Ascending aorta (tissue), 2 donors: ENCODE measurements around the gene CLEC4D. TPM values are rescaled to one million over a fixed set of nuclear protein-coding genes. Genes with fewer than 3 reads are reported as not detected.

Experiments used
- DNase-seq, 2 donors: peaks; one replicate each; pipeline ENCODE4 v3.0.0-alpha.2; 2019; ENCODE audit warnings: low spot score in 2 of 2
- H3K27ac ChIP-seq, 2 donors: fragments of 200-600 bp; sonication (generic); one replicate each; pipeline ENCODE4 v1.5.1; 2016 to 2017; ENCODE audit warnings: mild to moderate bottlenecking in 1 of 2
- H3K27me3 ChIP-seq: fragments of 200-600 bp; sonication (generic); one replicate; pipeline ENCODE4 v1.5.1; 2017
- H3K36me3 ChIP-seq, 2 donors: fragments of 200-600 bp; sonication (generic); one replicate each; pipeline ENCODE4 v1.5.1; 2016
- H3K4me1 ChIP-seq, 2 donors: fragments of 200-600 bp; sonication (generic); one replicate each; pipeline ENCODE4 v1.5.1; 2016 to 2017; ENCODE audit warnings: mild to moderate bottlenecking in 1 of 2
- H3K4me3 ChIP-seq, 2 donors: fragments of 200-600 bp; sonication (generic); one replicate each; pipeline ENCODE4 v1.5.1; 2016 to 2017; ENCODE audit warnings: mild to moderate bottlenecking in 1 of 2
- H3K9me3 ChIP-seq, 2 donors: fragments of 200-600 bp; sonication (generic); one replicate each; pipeline ENCODE4 v1.5.1; 2016
- intact Hi-C: fragments of 100-400 bp; cut with DNase I; formaldehyde crosslinking; loops from one replicate; pipeline ENCODE4 v1.15.1; 2023
- total RNA-seq: library from RNA; depleted of rRNA; stranded (reverse); fragments of >200 nt; gene quantifications from one replicate; pipeline ENCODE4 v1.1.0, GENCODE V29; 2016
- TF ChIP-seq, protein P1 (sequence below), 3 experiments: fragments of 200-600 bp in 2 of 3; fragments of 450-650 bp in 1 of 3; sonication (generic) in 2 of 3; IDR thresholded peaks; one replicate each; pipeline ENCODE4 v1.5.1; 2016 to 2019; ENCODE audit warnings: antibody characterized with exemption in 3 of 3, mild to moderate bottlenecking in 1 of 3, moderate library complexity in 1 of 3

CLEC4D gene
- total RNA-seq, 1 donor from 2014 or later, result not detected

DNA sequence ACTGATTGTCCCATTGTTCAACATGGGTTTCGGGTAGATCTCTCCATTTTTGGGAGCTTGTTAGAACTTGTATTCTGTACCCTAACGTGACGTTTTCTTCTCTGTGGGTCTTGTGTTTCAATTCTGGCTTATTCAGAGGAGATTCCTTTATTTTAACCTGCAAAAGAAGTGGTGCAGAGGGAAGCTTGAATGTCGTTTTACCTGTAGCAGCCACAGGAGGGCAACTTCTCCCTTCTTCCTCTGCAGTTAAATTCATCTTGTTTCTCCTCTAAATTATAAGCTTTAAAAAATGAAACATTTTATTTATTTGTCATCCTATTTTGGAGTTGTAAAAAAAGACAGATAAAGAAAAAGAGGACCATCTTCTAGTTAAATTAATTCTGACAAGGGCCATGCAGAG is 13.7 kb upstream of the CLEC4D start:
- intact Hi-C loops, result no loop called here
- Histone ChIP-seq H3K4me1 (no peaks in the 10 kb centered on the region), H3K27me3 (no peaks in the 10 kb centered on the region), H3K9me3 (no peaks in the 10 kb centered on the region), H3K4me3 (no peak overlapping the region), H3K36me3 (no peaks in the 10 kb centered on the region), H3K27ac (no peak overlapping the region)
- TF ChIP-seq, protein P1, sequence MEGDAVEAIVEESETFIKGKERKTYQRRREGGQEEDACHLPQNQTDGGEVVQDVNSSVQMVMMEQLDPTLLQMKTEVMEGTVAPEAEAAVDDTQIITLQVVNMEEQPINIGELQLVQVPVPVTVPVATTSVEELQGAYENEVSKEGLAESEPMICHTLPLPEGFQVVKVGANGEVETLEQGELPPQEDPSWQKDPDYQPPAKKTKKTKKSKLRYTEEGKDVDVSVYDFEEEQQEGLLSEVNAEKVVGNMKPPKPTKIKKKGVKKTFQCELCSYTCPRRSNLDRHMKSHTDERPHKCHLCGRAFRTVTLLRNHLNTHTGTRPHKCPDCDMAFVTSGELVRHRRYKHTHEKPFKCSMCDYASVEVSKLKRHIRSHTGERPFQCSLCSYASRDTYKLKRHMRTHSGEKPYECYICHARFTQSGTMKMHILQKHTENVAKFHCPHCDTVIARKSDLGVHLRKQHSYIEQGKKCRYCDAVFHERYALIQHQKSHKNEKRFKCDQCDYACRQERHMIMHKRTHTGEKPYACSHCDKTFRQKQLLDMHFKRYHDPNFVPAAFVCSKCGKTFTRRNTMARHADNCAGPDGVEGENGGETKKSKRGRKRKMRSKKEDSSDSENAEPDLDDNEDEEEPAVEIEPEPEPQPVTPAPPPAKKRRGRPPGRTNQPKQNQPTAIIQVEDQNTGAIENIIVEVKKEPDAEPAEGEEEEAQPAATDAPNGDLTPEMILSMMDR (IDR thresholded peaks at IDR 0.05), result no peak
- no peak for DNase-seq

DNA sequence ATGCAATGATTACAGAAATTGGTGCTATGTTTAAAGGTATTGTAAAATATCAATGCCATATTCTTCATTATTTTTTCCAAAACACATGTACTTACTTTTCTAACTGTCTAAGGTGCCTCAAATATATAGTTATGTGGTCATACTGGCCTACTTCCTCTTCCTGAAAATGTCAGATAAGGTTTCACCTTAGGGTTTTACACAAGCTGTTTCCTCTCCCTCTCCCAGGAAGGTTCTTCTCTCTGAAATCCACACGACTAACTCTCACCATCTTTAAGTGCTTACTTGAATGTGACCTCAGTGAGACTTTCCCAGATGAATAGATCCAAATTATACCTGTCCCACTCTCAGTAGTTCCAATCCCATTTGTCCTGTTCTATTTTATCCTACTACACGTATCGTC is 11.6 kb upstream of the CLEC4D start:
- no peaks in the 10 kb centered on the region for H3K36me3 ChIP-seq
- H3K27me3 ChIP-seq, result no peaks in the 10 kb centered on the region
- intact Hi-C loops, result no loop called here
- H3K9me3 ChIP-seq, result no peaks in the 10 kb centered on the region
- no peak for DNase-seq
- H3K4me3 ChIP-seq, result no peak overlapping the region
- TF ChIP-seq, protein P1 (IDR thresholded peaks at IDR 0.05), result no peak
- H3K4me1 ChIP-seq, result no peaks in the 10 kb centered on the region
- no peak overlapping the region for H3K27ac ChIP-seq

DNA sequence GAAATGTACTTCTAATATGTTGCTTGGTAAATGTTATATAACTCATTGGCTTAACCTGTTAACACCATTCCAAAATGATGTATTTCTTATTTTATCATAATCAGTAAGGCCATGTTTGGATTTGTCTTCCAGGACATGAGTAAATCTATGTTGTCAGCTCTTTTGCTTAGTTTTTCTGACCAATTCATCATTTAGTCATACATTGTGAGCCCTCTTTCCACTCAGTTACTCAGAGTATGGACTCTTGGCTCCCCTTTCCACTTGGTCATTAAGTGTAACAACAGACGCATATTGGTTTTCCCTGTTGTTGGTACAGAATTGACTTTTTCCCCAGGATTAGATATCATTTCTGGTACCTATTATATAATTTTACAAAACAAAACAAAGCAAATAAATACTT is 9.0 kb upstream of the CLEC4D start:
- Histone ChIP-seq H3K4me1 (no peaks in the 10 kb centered on the region), H3K36me3 (no peaks in the 10 kb centered on the region), H3K4me3 (no peak overlapping the region), H3K9me3 (no peaks in the 10 kb centered on the region), H3K27ac (no peak overlapping the region), H3K27me3 (no peaks in the 10 kb centered on the region)
- TF ChIP-seq, protein P1 (IDR thresholded peaks at IDR 0.05), result no peak
- intact Hi-C loops, result no loop called here
- no peak for DNase-seq

DNA sequence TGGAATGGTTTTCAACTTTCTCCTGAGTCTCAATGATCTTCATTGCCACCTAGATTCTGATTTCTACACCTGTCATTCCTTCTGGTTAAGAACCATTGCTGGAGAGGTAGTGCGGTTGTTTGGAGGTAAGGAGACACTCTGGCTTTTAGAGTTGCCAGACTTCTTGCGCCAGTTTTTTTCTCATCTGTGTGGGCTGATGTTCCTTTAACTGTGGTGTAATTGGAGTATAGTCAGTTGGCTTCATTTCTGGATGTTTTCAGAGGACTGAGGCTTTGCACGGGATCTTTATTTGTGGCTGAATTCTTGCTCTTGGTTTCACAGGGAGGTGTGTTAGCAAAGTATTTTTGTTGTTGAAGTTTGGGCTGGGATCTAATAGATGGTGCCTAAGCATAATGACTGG is 5.7 kb upstream of the CLEC4D start:
- H3K36me3 ChIP-seq, result no peaks in the 10 kb centered on the region
- intact Hi-C loops, result no loop called here
- TF ChIP-seq, protein P1 (IDR thresholded peaks at IDR 0.05), result no peak
- H3K4me3 ChIP-seq, result no peak overlapping the region
- no peaks in the 10 kb centered on the region for H3K27me3 ChIP-seq
- H3K9me3 ChIP-seq, result no peaks in the 10 kb centered on the region
- no peak overlapping the region for H3K27ac ChIP-seq
- DNase-seq, result no peak
- H3K4me1 ChIP-seq, result no peaks in the 10 kb centered on the region

DNA sequence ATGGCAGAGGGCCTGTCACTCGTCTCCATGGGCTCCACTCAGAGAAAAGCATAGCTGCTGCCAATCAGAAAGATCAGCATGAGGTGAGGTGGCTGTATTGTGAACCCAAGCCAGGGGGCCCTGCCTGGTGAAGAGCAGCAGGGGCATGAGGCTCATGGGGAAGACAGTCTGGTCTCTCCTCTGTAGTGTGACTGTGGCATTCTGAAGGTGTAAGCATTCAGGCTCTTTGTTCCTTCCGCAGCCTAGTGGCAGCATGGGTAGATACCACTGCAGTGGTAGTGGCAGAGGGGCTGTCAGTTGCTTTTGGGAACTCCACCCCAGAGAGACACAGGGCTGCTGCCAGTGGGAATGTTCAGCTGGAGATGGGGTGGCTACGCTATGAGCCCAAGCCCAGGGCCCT is 5.1 kb upstream of the CLEC4D start:
- intact Hi-C loops, result no loop called here
- H3K4me1 ChIP-seq, result no peaks in the 10 kb centered on the region

More for the DNA sequence above, 5.1 kb upstream of the CLEC4D start:
- H3K9me3 ChIP-seq, result no peaks in the 10 kb centered on the region
- H3K27me3 ChIP-seq, result no peaks in the 10 kb centered on the region
- no peak overlapping the region for H3K4me3 ChIP-seq
- H3K27ac ChIP-seq, result no peak overlapping the region
- DNase-seq, result no peak
- TF ChIP-seq, protein P1 (IDR thresholded peaks at IDR 0.05), result no peak
- H3K36me3 ChIP-seq, result no peaks in the 10 kb centered on the region
